T-helper 2 cell (primary cell): Measurements from ENCODE around the gene KIRREL1.
A peak's percentile ranks its signal among the peaks of the same experiment; 100 is the strongest.

ENCODE experiments used
- DNase-seq, 5 experiments: peaks; one replicate each; pipeline versions ENCODE4 v3.0.0 to v3.0.0-alpha.2; 2012 to 2022
- total RNA-seq, 2 donors: gene quantifications; one replicate each; lab custom pipeline; 2026; lab: John Stamatoyannopoulos, UW

Gene KIRREL1
- total RNA-seq: 0 to 0.94 reads per million in 2 donors

GRCh38 chr1:157993147-157993917 lies at the start of gene KIRREL1:
Gene KIRREL1, plus strand, starts transcription at chr1:157993645. Its CDS starts 32 bp downstream, at chr1:157993677.
- no peak for DNase-seq

GRCh38 chr1:157944663-157945280 lies 48.7 kb upstream of the KIRREL1 start:
- DNase-seq: no peak

- no peak for DNase-seq
Observed at GRCh38 chr1:157948312-157949073, 45.0 kb upstream of the KIRREL1 start.

- DNase-seq: no peak
Observed at GRCh38 chr1:157949074-157949354, 44.4 kb upstream of the KIRREL1 start.

GRCh38 chr1:157951230-157951629 lies 42.2 kb upstream of the KIRREL1 start:
- DNase-seq: no peak

- no peak for DNase-seq
Observed at GRCh38 chr1:157952601-157953000, 40.8 kb upstream of the KIRREL1 start.

- DNase-seq: no peak
Observed at GRCh38 chr1:157955221-157955620, 38.2 kb upstream of the KIRREL1 start.

GRCh38 chr1:157955857-157956256 lies 37.6 kb upstream of the KIRREL1 start:
- no peak for DNase-seq

GRCh38 chr1:157956732-157957131 lies 36.7 kb upstream of the KIRREL1 start:
- DNase-seq: no peak

GRCh38 chr1:157958263-157958662 lies 35.2 kb upstream of the KIRREL1 start:
- DNase-seq: no peak

- no peak for DNase-seq
Observed at GRCh38 chr1:157959750-157960149, 33.7 kb upstream of the KIRREL1 start.

- no peak for DNase-seq
Observed at GRCh38 chr1:157960773-157961172, 32.7 kb upstream of the KIRREL1 start.

- DNase-seq: peak in 1 of 5 experiments; percentile 29
Observed at GRCh38 chr1:157961805-157962762, 31.4 kb upstream of the KIRREL1 start.

GRCh38 chr1:157963713-157964112 lies 29.7 kb upstream of the KIRREL1 start:
- peak in 4 of 5 experiments; percentile 5 to 46 (median 21) for DNase-seq

- no peak for DNase-seq
Observed at GRCh38 chr1:157965584-157965983, 27.9 kb upstream of the KIRREL1 start.

GRCh38 chr1:157966031-157966537 lies 27.4 kb upstream of the KIRREL1 start:
- DNase-seq: no peak

- DNase-seq: no peak
Observed at GRCh38 chr1:157967205-157967604, 26.2 kb upstream of the KIRREL1 start.

GRCh38 chr1:157968508-157968907 lies 24.9 kb upstream of the KIRREL1 start:
- no peak for DNase-seq

- DNase-seq: no peak
Observed at GRCh38 chr1:157968946-157969345, 24.5 kb upstream of the KIRREL1 start.

GRCh38 chr1:157969697-157970485 lies 23.6 kb upstream of the KIRREL1 start:
- DNase-seq: no peak

GRCh38 chr1:157971769-157972168 lies 21.7 kb upstream of the KIRREL1 start:
- DNase-seq: no peak
